H1 (cell line): ENCODE data around the gene RIF1. TPM values are rescaled to one million over a fixed set of nuclear protein-coding genes. Genes with fewer than 3 reads are reported as not detected.

Experiments used
- CTCF ChIA-PET: fragments of 300-600 bp; sonication (Branson Sonifier 250); formaldehyde crosslinking; loops from one replicate; lab custom pipeline; 2021; ENCODE audit not compliant: partially characterized antibody; lab: Charles Lee
- POLR2A ChIA-PET: fragments of 300-600 bp; sonication (Branson Sonifier 250); formaldehyde crosslinking; loops from one replicate; lab custom pipeline; 2021; ENCODE audit warnings: inconsistent platforms; ENCODE audit not compliant: partially characterized antibody; lab: Charles Lee
- DNase-seq, 2 experiments: peaks; one replicate each; pipeline versions ENCODE4 v3.0.0 to v3.0.0-alpha.2; 2010 to 2022; ENCODE audit warnings: low spot score in 2 of 2, low read depth in 1 of 2, mixed read lengths in 1 of 2
- FAIRE-seq: peaks from 2 replicates; lab custom pipeline; 2011; peaks lifted over from hg19 to GRCh38; lab: Jason Lieb, UNC
- H2AFZ ChIP-seq: 2 replicates; pipeline ENCODE4 v1.8.1; 2012; ENCODE audit warnings: low read length, inconsistent platforms
- H2AK5ac ChIP-seq: 2 replicates; pipeline ENCODE4 v1.6.1; 2013; ENCODE audit warnings: low read depth, low read length
- H2BK120ac ChIP-seq: replicated peaks from 2 replicates; pipeline ENCODE3; 2013; ENCODE audit warnings: low read depth, low read length, inconsistent platforms
- H2BK12ac ChIP-seq: 2 replicates; pipeline ENCODE4 v1.6.1; 2013; ENCODE audit warnings: low read depth, low read length
- H2BK15ac ChIP-seq: 2 replicates; pipeline ENCODE4 v1.6.1; 2013; ENCODE audit warnings: low read length
- H2BK20ac ChIP-seq: 2 replicates; pipeline ENCODE4 v1.6.1; 2013; ENCODE audit warnings: low read length
- H2BK5ac ChIP-seq: 2 replicates; pipeline ENCODE4 v1.6.1; 2013; ENCODE audit warnings: low read depth, low read length
- H3K14ac ChIP-seq: 2 replicates; pipeline ENCODE4 v1.6.1; 2013; ENCODE audit warnings: inconsistent platforms; ENCODE audit not compliant: insufficient read length
- H3K18ac ChIP-seq: 2 replicates; pipeline ENCODE4 v1.6.1; 2013; ENCODE audit warnings: low read length; ENCODE audit errors: extremely low read depth
- H3K23ac ChIP-seq: 2 replicates; pipeline ENCODE4 v1.6.1; 2013; ENCODE audit warnings: inconsistent platforms; ENCODE audit not compliant: insufficient read length
- H3K23me2 ChIP-seq: 2 replicates; pipeline ENCODE4 v1.6.1; 2013; ENCODE audit warnings: low read depth, low read length
- H3K27ac ChIP-seq: 2 replicates; pipeline ENCODE4 v1.6.1; 2011; ENCODE audit warnings: low read depth, low read length, inconsistent platforms
- H3K27me3 ChIP-seq, 4 experiments: replicated peaks in 1 of 4; 1 replicate in 1 of 4; 2 replicates in 3 of 4; pipeline versions ENCODE4 v1.6.1 to v1.8.1; 2011 to 2013; ENCODE audit warnings: low read length in 3 of 4, mild to moderate bottlenecking in 3 of 4, inconsistent platforms in 2 of 4, mixed read lengths in 2 of 4, moderate library complexity in 1 of 4; ENCODE audit not compliant: control insufficient read depth in 3 of 4, insufficient read depth in 3 of 4; ENCODE audit errors: extremely low read depth in 1 of 4
- H3K36me3 ChIP-seq, 4 experiments: 2 replicates each; pipeline versions ENCODE4 v1.6.1 to v1.8.1; 2011 to 2013; ENCODE audit warnings: mild to moderate bottlenecking in 4 of 4, low read length in 3 of 4, moderate library complexity in 2 of 4, control low read depth in 1 of 4, inconsistent platforms in 1 of 4; ENCODE audit not compliant: insufficient read depth in 4 of 4, control insufficient read depth in 2 of 4
- H3K4ac ChIP-seq: replicated peaks from 2 replicates; pipeline ENCODE3; 2013; ENCODE audit warnings: low read length, low read depth, mixed read lengths, inconsistent platforms; ENCODE audit not compliant: insufficient read length
- H3K4me1 ChIP-seq, 4 experiments: replicated peaks in 1 of 4; 1 replicate in 1 of 4; 2 replicates in 3 of 4; pipeline versions ENCODE4 v1.6.1 to v1.8.1; 2011 to 2013; ENCODE audit warnings: low read length in 3 of 4, inconsistent platforms in 2 of 4, mixed read lengths in 1 of 4; ENCODE audit not compliant: insufficient read depth in 4 of 4, control insufficient read depth in 3 of 4
- H3K4me2 ChIP-seq, 2 experiments: 2 replicates each; pipeline versions ENCODE4 v1.6.1 to v1.8.1; 2011 to 2013; ENCODE audit warnings: low read depth in 2 of 2, low read length in 2 of 2, control low read depth in 1 of 2, inconsistent platforms in 1 of 2, mild to moderate bottlenecking in 1 of 2; ENCODE audit not compliant: insufficient read depth in 1 of 2
- H3K4me3 ChIP-seq, 4 experiments: fragments of 200-600, 300-600 bp in 1 of 4; sonication (generic), shearing (Covaris generic), sonication (Bioruptor Twin) in 1 of 4; 2 replicates each; pipeline versions ENCODE4 v1.5.1 to v1.8.1; 2011 to 2016; ENCODE audit warnings: low read length in 4 of 4, low read depth in 3 of 4, control low read depth in 2 of 4, inconsistent platforms in 2 of 4, mild to moderate bottlenecking in 2 of 4, mixed read lengths in 1 of 4, moderate library complexity in 1 of 4; ENCODE audit not compliant: insufficient read depth in 2 of 4; ENCODE audit errors: extremely low read depth in 1 of 4
- H3K56ac ChIP-seq: replicated peaks from 2 replicates; pipeline ENCODE3; 2013; ENCODE audit warnings: low read depth, mild to moderate bottlenecking, mixed read lengths, low read length, inconsistent platforms; ENCODE audit not compliant: insufficient read length
- H3K79me1 ChIP-seq: 2 replicates; pipeline ENCODE4 v1.6.1; 2013; ENCODE audit warnings: low read depth, low read length, control low read depth
- H3K79me2 ChIP-seq, 2 experiments: 2 replicates each; pipeline versions ENCODE4 v1.6.1 to v1.8.1; 2012 to 2013; ENCODE audit warnings: low read length in 2 of 2, mild to moderate bottlenecking in 2 of 2, inconsistent platforms in 1 of 2; ENCODE audit not compliant: insufficient read depth in 2 of 2, control insufficient read depth in 1 of 2
- H3K9ac ChIP-seq, 4 experiments: replicated peaks in 1 of 4; 1 replicate in 1 of 4; 2 replicates in 3 of 4; pipeline versions ENCODE4 v1.6.1 to v1.8.1; 2011 to 2013; ENCODE audit warnings: low read depth in 3 of 4, low read length in 3 of 4, control low read depth in 2 of 4, mild to moderate bottlenecking in 2 of 4, moderate library complexity in 2 of 4, inconsistent platforms in 1 of 4; ENCODE audit errors: extremely low read depth in 1 of 4
- H3K9me3 ChIP-seq, 2 experiments: 2 replicates each; pipeline versions ENCODE4 v1.6.1 to v1.8.1; 2012 to 2013; ENCODE audit warnings: mild to moderate bottlenecking in 2 of 2, moderate library complexity in 2 of 2, control low read depth in 1 of 2, inconsistent platforms in 1 of 2, low read depth in 1 of 2, low read length in 1 of 2, mixed read lengths in 1 of 2; ENCODE audit not compliant: insufficient read depth in 2 of 2
- H4K20me1 ChIP-seq, 2 experiments: replicated peaks in 1 of 2; 2 replicates each; pipeline versions ENCODE3 to v1.8.1; 2011 to 2013; ENCODE audit warnings: inconsistent platforms in 2 of 2, low read length in 2 of 2, mild to moderate bottlenecking in 1 of 2; ENCODE audit not compliant: insufficient read depth in 2 of 2, control insufficient read depth in 1 of 2
- H4K5ac ChIP-seq: 2 replicates; pipeline ENCODE4 v1.6.1; 2013; ENCODE audit warnings: low read length, low read depth, mixed read lengths, inconsistent platforms; ENCODE audit not compliant: insufficient read length
- H4K8ac ChIP-seq: 2 replicates; pipeline ENCODE4 v1.8.0; 2013; ENCODE audit warnings: mild to moderate bottlenecking, moderate library complexity, low read length, inconsistent platforms; ENCODE audit not compliant: insufficient read depth; ENCODE audit errors: extremely low read depth
- H4K91ac ChIP-seq: replicated peaks from 2 replicates; pipeline ENCODE3; 2013; ENCODE audit warnings: low read length, mixed read lengths, inconsistent platforms; ENCODE audit not compliant: insufficient read length
- GABPA ChIP-seq: IDR thresholded peaks from 2 replicates; pipeline ENCODE4 v1.6.1; 2011; ENCODE audit warnings: mild to moderate bottlenecking, low read length, moderate library complexity, borderline replicate concordance; ENCODE audit not compliant: insufficient read depth
- RNF2 ChIP-seq: fragments of 200-900, 300-1000 bp; sonication (generic); IDR thresholded peaks from 2 replicates; pipeline ENCODE4 v1.7.1; 2016; ENCODE audit warnings: borderline replicate concordance, low read depth, mild to moderate bottlenecking, antibody characterized with exemption, low read length; ENCODE audit not compliant: poor library complexity, severe bottlenecking; ENCODE audit errors: missing control alignments
- SIX5 ChIP-seq: IDR thresholded peaks from 2 replicates; pipeline ENCODE4 v1.6.1; 2011; ENCODE audit warnings: mild to moderate bottlenecking, low read depth, low read length
- WGBS, 2 experiments: shearing (Covaris generic) in 1 of 2; methylation state at CpG; one replicate each; pipeline versions ENCODE4 v1.1.6 to v1.1.7; 2013 to 2015; ENCODE audit warnings: low lambda C conversion rate in 2 of 2, mixed read lengths in 2 of 2, inconsistent platforms in 1 of 2, low coverage in 1 of 2, missing lambda C conversion rate in 1 of 2; ENCODE audit not compliant: insufficient replicate concordance in 2 of 2, insufficient coverage in 1 of 2, insufficient read length in 1 of 2; ENCODE audit errors: extremely low coverage in 1 of 2, missing lambda C conversion rate in 1 of 2; 5-methylcytosine and 5-hydroxymethylcytosine counted together
- polyA plus RNA-seq, 7 experiments: library from polyadenylated mRNA; depleted of rRNA in 3 of 7; stranded (reverse) in 5 of 7; unstranded in 2 of 7; fragments of >200 nt in 5 of 7; fragments of 200-250 nt in 2 of 7; gene quantifications; 1 replicate in 5 of 7; 2 replicates in 1 of 7; 4 replicates in 1 of 7; pipeline versions ENCODE4 v1.2.1 to v1.2.3, GENCODE V29; 2011 to 2013; ENCODE audit warnings: missing spikeins in 2 of 7, mixed read lengths in 2 of 7
- total RNA-seq: library from RNA; stranded (reverse); fragmentation: NEBNext Ultra II Directional; extraction: Animal tissue kit (Norgen Biotek cat#: 25700); gene quantifications from 2 replicates; pipeline ENCODE4 v1.2.1, GENCODE V29; 2021

The RIF1 gene
- total and polyA plus RNA-seq, 2 of the 8 experiments (the other 6 are each of a cell fraction or from before 2014, with no cell fraction given), result 9.5 to 104 TPM

- Histone ChIP-seq H3K36me3 (peaks cover 31 to 86% (median 64%) of the 10 kb centered on the region in 4 experiments), H4K20me1 (no peaks in the 10 kb centered on the region), H2BK20ac (no peak overlapping the region), H3K56ac (no peak overlapping the region), H3K4me2 (no peak overlapping the region), H2BK5ac (no peak overlapping the region), H3K79me1 (no peaks in the 10 kb centered on the region), H3K9me3 (no peaks in the 10 kb centered on the region), H3K14ac (no peak overlapping the region), H4K91ac (no peak overlapping the region), H3K79me2 (peaks cover 0 to 22% of the 10 kb centered on the region in 2 experiments; a peak in 2 of 4 replicates), H2AFZ (no peak overlapping the region), H3K4me3 (no peak overlapping the region), H3K9ac (no peak overlapping the region), H4K5ac (no peak overlapping the region), H3K4me1 (no peaks in the 10 kb centered on the region), H3K27me3 (no peaks in the 10 kb centered on the region), H3K23me2 (no peaks in the 10 kb centered on the region), H3K23ac (no peak overlapping the region), H3K4ac (no peak overlapping the region), H4K8ac (no peak overlapping the region), H3K27ac (no peak overlapping the region), H2BK12ac (no peak overlapping the region), H3K18ac (no peak overlapping the region), H2BK15ac (no peak overlapping the region), H2BK120ac (no peak overlapping the region), H2AK5ac (no peak overlapping the region)
- TF ChIP-seq GABPA (no peak), RNF2 (no peak), SIX5 (no peak)
- no peak for DNase-seq
- FAIRE-seq, result no peak
- WGBS, 2 experiments, result 96% methylated on average over 1 of the region's 1 CpG; no CpG with 5 or more reads in 1 of the 2 experiments
- ChIA-PET POLR2A (no interaction called here), CTCF (interaction anchor here (0.6 to 4.3 kb wide), 3 partner anchors 23 to 62 kb away, joined by 3 to 16 read pairs (median 4); no protein-coding TSS in a partner anchor)
Observed at GRCh38 chr2:151470556-151470955, 60.9 kb downstream of the RIF1 start.
